ENCODE data around the gene PIGH.
A peak's percentile ranks its signal among the peaks of the same experiment; 100 is the strongest.
"Not testable (repeated sequence)": the region's sequence is repeated elsewhere in the genome, so short reads cannot be mapped to it uniquely, and the experiment has no call there.

The PIGH gene, protein sequence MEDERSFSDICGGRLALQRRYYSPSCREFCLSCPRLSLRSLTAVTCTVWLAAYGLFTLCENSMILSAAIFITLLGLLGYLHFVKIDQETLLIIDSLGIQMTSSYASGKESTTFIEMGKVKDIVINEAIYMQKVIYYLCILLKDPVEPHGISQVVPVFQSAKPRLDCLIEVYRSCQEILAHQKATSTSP

DNA sequence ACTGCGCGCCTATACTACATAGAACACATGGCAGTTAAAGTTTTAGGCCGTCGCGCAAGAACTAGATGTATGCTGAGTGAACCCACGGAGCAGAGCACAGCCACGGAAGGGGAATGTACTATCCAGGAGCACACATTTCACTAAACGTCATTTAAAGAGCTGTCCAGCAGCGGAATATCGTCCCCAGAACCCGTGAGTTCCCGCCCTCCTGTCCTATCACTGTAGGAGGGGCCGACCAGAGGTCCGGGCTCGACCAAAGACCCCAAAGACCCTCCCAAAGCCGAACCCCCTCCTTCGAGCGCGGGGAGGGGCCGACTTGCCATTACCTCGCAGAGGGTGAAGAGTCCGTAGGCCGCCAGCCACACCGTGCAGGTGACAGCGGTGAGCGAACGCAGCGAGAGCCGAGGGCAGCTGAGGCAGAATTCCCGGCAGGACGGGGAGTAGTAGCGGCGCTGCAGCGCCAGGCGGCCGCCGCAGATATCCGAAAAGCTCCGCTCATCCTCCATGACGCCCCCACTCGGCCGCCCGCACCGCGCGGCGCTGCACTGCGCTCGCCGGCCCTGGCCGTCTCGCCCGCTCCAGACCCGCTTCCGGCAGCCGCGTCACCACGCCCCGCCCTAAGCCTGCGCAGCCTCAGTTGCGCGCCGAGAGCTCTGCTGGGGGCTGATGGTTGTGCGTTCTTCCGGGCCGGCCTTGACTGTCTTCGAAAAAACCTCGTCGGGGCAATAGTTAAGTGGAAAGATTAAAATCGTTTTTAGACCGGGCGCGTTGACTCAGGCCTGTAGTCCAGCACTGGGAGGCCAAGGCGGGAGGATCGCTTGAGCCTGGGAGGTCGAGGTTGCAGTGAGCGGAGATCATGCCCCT lies at the start of gene PIGH:
TSS of gene PIGH (minus strand) at position 571 of the 864 bp plus-strand sequence. CDS start at position 506, 65 bp downstream.
- DNase-seq, result peak; percentile 92

DNA sequence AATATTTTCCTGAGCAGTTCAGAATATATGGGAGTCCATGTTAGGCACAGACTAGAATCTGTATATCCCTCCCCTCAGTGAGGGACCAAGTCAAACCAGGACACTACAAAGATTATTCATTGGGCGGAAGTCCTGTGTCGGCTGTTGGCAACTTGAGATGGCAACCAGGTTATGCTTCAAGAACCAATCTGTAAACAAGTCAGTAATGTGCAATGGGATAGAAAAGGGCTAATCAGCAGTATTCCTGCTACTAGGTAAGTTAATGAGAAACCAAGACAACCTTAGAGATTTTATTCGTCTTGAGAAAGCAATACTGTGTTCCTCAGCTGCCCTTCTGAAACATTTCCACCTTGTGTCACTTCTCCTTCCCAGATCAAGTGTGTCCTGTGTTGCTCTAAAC lies 46.1 kb upstream of the PIGH start:
- DNase-seq, result no peak

DNA sequence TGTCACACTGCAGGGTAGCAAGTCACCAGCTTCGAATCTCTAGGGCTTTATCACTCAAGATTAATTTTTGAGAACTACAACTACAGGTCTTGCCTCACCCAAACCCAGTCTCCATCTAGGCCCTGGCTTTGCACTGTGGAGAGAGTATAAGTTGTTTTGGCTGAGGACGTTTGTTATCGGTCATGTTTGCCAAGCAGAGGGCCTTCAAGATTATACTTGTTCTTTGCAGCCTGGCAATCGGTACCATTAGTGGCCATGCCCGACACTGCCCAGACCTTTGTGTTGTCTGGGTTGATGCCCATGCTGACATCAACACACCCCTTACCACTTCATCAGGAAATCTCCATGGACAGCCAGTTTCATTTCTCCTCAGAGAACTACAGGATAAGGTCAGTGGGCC lies 45.3 kb upstream of the PIGH start:
- DNase-seq, result no peak

DNA sequence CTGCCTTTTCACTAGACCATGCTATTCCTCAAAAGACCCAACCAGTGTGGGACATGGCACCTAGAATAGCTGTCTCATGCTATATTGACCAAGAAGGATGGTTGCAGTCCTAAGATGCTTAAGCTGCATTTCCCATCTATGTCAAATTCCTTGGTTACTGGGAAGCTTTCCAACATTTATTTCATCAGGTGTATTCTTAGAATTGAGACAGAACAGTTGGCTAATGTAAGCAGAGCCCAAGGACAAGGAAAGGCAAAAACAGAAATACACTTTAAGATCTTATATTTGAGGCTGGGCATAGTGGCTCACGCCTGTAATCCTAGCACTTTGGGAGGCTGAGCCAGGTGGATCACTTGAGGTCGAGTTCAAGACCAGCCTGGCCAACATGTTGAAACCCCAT lies 44.4 kb upstream of the PIGH start:
- no peak for DNase-seq

DNA sequence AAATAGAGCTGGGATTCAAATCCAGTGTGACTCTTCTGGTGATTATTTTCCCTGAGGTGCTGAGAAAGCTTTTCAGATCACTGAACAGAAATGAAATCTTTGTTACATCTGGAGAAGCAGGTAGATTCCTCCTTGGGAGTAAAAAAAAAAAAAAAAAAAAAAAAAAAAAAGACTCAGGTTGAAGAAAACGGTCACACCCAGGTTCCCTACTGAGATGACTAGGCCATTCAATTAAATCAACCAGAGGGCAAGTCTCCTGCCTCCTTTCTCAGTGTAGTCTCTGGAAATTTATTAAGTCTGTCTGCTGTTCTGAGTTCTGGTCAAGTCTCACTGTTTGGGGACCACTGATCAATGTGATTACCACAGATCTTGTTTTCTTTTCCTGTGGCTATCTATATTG lies 43.6 kb upstream of the PIGH start:
- no peak for DNase-seq

DNA sequence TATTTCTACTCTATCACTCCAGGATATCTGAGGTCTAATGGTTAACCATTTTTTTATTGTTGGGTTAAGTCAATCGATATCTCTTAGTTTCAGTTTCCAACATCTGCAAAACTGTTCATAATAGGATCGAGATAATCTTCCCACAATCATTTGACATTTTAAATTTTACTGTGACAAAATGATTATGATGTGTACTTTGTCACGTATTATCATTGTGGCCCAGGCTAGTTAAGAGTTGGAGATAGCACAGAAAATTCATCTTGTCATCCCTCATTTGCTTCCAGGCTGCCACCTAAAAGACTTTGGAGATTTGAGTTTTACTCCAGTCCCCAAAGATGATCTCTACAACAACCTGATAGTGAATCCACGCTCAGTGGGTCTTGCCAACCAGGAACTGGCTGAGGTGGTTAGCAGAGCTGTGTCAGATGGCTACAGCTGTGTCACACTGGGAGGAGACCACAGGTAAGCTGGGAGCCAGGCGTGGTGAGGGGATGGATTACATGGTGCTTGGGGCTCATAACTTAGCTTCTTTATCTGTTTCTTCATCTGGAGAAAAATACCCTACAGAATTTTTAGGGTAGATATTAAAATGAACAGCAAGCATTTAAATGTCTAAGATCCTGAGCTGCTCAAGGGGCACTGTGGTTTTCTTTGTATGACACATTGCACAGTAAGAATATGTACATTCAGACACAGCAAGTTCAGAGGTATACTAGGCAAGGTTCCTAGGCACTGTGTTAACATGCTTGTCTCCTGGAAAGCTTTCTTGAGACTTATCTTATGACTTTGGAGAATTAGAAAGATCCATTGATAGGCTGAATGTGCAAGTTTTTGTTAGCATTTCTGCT lies 42.1 kb upstream of the PIGH start:
- no peak for DNase-seq

DNA sequence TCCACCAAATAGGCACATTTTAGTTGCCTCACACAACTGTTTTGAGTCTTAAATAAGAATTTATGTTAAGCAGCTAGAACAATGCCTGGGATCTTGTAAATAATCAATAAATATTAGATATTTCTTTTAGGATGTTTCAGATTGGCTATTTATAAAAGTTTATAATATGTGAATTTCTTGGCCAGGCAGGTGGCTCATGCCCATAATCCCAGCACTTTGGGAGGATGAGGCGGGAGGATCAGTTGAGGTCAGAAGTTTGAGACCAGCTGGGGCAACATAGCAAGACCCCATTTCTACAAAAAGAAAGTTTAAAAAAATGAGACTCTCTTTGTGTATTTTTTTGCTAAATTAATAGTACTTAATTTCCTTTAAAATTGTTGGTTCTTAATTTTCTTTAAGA lies 41.4 kb upstream of the PIGH start:
- DNase-seq, result no peak

DNA sequence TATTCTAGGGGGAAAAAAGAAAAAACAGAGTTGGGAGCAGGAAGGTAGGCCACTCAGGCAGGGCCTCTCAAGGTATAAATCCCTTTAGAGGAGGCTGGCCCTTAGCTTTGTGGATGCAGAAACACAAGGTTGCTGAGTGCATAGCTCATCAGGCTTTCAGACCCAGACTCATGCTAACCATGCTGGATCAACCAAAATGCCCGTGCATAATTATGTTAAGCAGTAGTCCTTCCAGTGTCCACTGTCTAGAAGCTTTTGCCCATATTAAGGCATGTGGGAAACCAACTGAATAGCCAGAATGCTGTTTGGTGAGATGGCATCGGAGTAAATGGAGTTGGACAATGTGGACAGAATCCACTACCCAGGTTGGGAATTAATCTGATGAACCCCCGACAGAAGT lies 38.6 kb upstream of the PIGH start:
- no peak for DNase-seq

DNA sequence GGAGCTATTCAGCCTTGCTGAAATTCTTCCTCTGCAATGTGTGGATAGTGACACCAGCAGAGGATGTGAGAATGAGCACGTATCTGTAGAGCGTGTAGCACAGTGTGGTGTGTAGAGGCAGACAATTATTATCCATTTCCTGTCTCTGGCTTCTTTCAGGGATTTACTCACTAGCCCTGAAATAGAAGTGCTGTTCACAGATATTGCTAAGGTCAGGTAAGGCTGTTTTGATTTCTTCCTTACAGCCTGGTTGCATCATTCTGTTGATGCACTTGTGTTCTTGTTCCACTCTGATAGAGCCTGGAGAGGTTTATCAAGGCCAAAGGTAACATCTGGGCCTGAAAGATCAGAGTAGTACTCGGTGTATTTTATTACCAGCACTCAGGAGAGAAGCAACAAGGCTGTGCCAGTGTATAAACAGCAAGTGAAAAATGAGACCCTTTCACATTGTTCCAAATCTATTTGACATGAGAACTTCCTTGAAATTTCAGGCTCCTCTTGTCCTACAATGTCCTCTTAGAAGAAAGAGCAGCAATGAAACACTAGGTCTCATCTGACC lies 36.4 kb upstream of the PIGH start:
- DNase-seq, result no peak

DNA sequence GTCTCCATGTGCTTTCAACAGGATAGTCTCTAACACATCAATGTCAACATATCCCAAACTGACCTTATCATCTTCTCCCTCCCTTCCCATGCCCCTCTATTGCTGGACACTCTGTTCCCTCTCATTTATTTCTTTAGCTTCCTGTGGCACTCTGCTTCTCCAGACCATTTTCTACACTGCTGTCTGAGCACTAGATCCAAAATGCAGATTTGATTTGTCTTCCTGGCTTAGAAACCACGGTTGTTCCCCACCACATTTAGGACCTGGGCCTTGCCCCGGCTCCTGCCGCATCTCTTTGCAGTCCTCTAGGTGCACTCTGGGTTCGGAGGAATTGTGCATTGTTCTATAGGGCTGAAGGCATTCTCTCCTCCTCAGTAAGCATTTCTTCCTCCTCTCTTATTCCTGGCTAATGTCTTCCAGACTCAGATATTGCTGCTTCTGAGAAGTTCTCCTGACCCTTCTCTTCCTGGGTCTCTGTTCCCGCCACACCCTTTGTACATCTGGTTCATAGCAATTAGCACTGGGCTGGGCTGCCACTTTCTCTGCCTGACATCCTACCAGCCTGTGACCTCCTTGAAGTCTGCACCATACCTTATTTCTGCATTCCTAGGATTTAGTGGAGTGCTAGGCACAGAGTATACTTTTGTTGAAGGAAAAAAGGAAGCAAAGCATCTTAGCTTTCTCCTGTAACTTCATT lies 33.5 kb upstream of the PIGH start:
- no peak for DNase-seq

DNA sequence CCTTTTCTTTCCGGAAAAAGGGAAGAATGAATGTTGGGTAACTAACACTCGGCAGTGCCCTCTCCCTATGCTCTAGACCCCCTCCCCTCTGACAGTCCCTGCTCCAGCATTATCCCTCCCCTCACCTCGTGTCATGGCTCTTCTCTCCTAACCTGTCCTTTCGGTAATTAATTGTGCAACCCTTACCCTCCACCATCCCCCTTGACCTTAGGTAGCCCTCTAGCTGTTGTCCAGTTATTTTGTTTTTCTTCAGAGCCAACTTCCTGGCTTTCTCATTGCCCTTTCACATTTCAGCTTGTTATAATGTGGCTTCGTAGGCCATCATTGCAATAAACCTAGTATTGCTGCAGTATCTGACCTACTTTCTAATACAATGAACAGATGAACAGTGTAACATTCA lies 30.9 kb upstream of the PIGH start:
- DNase-seq, result no peak

DNA sequence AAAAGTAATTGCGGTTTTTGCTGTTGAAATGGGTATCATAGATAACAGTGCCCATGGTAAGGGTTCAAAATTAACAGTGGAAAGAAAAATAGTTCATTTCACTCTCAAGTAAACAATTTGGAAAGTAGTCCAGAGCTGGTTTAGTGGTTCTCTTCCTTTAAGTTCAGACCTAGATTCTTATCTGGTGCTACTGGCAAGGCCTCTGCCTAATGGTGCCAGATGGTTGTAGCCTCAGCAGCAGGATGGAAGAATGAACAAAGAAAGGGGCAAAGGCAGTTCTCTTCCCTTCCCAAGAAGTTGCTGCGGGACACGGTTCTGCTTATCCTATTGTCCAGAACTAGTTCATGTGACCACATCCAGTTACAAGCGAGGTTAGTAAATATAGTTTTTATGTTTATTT lies 30.1 kb upstream of the PIGH start:
- DNase-seq, result no peak

DNA sequence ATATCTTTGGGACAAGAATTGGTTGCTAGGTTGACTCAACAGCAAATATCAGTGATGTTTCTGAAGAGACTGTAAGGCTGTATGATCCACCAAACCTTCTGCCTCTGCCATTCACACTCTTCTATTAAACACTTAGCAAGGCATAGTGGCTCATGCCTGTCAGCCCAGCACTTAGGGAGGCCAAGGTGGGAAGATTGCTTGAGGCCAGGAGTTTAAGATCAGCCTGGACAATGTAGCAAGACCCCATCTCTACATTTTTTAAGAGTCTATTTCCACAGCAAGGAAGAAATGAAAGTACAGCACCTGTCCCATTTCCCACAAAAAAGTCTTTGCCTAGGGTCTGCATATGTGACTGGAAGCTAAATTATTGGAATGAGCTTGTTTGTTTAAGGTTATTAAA lies 27.5 kb upstream of the PIGH start:
- no peak for DNase-seq

DNA sequence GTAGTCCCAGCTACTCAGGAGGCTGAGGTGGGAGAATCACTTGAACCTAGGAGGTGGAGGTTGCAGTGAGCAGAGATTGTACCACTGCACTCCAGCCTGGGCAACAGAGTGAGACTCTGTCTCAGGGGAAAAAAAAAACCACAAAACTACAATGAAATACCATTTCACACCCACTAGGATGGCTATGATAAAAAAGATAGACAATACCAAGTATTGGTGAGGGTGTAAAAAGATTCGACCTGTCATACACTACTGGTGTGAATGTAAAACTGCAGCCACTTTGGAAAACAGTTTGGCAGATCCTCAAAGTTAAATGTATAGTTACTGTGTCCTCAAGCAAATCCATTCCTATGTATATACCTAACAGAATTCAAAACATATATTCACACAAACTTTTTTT lies 26.1 kb upstream of the PIGH start:
- DNase-seq, result not testable (repeated sequence)

DNA sequence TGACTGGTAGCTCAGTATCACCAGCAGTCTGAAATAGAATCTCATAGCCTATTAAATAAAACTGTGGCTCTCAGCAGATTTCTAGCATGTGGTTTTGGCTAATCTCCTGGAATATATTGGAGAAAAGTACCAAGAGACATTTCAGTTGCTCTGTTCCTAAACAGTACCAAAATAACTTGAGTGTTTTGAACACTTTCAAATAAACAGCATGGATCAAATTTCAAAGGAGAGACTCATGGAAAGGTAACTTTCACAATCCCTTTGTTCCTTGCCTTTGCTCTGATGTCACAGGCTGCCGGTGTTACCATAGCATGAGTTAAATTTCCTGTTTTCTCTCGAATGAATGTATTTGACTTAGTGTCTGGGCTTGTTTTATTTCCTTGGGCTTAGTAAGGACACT lies 23.0 kb upstream of the PIGH start:
- no peak for DNase-seq

DNA sequence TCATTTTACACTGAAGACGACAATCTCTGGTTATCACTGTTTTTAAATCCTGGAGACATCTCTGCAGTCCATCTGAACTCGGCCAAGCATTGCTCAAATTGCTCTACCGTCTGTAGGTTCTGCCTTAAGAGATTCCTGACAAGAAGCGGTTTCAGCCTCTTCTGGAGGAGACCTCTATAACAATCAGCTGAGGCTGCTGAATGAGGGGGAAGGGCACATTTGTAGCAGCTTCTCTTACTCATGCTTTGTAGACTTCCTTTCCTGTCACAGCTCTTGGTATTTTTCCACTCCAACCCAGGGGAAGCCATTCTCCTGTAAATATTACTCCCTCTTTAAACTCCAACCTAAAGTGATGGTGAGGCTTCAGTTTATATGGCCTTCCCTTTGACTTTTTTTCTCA lies 22.6 kb upstream of the PIGH start:
- no peak for DNase-seq

DNA sequence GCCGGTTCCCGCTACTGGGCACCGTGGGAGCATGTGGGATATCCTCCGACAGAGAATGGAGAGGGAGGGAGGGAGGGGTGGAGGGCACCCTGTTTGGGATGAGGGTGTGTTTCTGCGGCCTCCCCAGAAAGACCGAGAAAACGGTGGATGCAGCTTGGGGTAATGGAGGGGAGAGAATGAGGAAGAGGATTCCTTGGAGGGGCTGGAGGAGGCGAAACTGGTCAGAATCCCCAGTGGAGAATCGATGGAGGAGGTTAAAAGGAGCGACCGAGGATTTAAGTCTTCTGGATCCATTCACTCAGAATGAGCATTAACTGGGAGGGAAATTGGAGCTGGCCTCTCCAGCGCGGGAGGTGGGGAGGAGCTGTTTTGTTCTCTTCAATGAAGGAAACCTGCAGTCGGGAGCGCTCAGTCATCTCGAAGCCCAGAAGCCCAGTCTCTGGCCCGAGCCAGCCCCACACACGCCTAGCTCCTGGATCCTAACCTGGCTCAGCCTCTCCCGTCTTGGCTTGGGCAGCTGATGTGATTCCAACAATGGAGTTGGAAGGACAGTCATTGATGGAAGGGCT lies 20.2 kb upstream of the PIGH start:
- no peak for DNase-seq

DNA sequence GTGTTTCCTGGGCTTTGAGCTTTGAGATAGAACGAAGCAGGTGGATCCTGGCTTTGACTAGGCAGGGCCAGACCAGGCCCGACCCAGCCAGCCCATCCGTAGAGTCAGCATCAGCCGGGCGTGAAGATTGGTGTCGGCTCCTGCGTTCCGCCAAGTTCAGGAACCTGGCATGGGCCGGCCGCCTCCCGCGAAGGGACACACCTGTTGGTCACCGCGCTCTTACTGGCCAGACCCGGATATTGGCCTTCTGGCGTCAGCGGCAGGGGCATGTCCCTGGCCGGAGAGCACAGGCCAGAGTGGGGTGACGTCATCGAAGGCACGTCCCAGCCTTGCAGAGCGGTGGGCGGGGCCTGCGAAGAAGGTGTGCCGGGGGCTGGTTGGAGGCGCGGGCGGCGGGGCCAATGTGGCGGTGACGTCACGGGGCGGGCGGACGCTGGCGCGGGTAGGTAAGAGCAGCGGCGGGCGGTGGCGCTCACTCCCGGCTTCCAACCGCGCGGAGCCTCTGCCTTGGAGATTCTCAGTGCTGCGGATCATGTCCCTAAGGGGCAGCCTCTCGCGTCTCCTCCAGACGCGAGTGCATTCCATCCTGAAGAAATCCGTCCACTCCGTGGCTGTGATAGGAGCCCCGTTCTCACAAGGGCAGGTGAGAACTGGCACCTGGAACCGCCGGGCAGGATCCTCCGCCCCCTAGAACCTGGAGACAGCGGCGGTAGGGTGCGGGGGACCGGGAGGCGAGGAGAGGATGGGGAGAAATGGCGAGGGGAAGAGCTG lies 19.6 kb upstream of the PIGH start, which contains the start of gene ARG2:
TSS of gene ARG2 (plus strand) at position 475 of the 771 bp plus-strand sequence. CDS start at position 533, 58 bp downstream.
- peak; percentile 89 for DNase-seq

DNA sequence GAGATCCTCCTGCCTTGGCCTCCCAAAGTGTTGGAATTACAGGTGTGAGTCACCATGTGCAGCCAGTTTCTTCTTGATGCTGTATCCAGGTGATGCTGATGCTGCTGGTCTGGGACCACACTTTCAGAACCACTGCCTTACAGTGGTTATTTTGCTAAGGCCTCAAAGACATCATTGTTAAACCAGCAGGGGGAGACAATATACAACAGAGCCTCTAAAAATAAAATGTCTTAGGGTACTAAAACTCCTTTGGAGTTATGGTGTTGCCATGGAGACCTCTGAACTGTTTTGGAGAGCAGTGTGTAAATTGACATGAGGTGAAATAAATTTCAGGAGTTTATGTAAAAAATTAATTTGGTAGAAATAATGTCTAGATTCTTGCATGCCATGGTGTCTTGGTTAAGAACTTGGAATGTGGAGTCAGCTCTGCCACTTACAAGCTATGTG lies 18.6 kb upstream of the PIGH start:
- DNase-seq, result peak; percentile 65

DNA sequence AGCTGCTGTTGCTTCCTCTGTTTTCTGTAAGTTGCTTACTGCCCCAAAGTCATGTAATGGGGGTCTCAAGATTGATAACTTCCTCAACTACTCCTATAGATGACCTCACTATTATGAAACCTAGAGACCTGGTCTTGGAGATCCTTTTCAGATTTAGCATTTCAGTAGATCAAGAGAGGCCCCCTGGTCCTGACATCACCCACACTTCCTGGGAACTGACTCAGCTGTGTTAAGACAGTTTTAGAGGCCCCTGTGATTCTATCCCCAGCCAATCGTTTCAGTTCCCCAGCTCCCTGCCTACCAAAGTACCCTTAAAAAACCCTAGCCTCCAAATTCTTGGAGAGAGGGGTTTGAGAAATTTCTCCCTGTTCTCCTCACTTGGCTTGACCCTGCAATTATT lies 10.4 kb upstream of the PIGH start:
- DNase-seq, result no peak

DNA sequence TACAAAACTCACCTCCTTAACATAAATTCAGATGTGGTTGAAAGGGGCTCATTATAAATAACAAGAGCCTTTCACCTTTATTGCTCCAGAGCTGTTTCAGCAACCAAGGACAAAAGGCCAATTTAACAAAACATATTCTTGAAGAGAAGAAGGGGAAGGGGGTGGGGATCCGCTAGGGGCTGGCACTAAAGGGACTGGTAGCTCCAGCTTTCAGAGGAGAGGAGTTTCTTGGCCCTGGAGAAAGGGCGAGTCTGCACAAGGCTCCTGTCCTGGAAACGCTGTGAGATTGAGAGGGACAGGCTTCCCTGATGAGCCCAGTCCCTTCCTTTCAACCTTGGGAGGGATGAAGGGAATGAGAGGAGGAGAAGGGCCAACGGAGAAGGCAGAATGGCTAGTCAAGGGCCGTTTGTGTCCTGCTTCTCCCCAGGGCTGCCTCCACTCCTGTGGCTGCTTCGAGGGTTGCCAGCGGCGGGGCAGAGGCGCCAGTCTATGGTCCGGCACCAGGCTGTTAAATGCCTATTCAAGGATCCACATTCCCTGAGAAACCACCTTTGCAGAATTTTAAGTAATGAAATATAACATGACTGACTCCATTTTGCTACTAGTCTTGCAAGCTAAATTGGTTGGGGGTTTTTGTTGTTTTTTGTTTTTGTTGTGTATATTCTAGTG lies 9.7 kb upstream of the PIGH start:
- DNase-seq, result no peak

Measured in midbrain (tissue), 1 donor.